Activated CD4-positive, alpha-beta memory T cell treated with anti-CD3 and anti-CD28 coated beads for 36 hours (primary cell): ENCODE measurements around the gene CCR6. TPM values are rescaled to one million over a fixed set of nuclear protein-coding genes. Genes with fewer than 3 reads are reported as not detected.

Experiments used
- CTCF ChIA-PET: fragments of 350-600 bp; sonication (Branson Sonifier 250); formaldehyde crosslinking; loops from one replicate; lab custom pipeline; 2021; ENCODE audit warnings: antibody characterized with exemption, inconsistent platforms; lab: Charles Lee
- POLR2A ChIA-PET: fragments of 350-600 bp; sonication (Branson Sonifier 250); formaldehyde crosslinking; loops from one replicate; lab custom pipeline; 2021; ENCODE audit warnings: antibody characterized with exemption; lab: Charles Lee
- DNase-seq: peaks from one replicate; pipeline ENCODE4 v3.0.0-alpha.2; 2020
- H3K27ac Mint-ChIP-seq: one replicate; pipeline ENCODE4 v1.8.0; 2021; ENCODE audit warnings: mixed read lengths
- H3K27me3 Mint-ChIP-seq: one replicate; pipeline ENCODE4 v1.8.0; 2021; ENCODE audit warnings: mixed read lengths
- H3K36me3 Mint-ChIP-seq: one replicate; pipeline ENCODE4 v1.8.0; 2021; ENCODE audit warnings: mixed read lengths
- H3K4me1 Mint-ChIP-seq: one replicate; pipeline ENCODE4 v1.8.0; 2021; ENCODE audit warnings: low read depth, mixed read lengths
- H3K4me3 Mint-ChIP-seq: one replicate; pipeline ENCODE4 v1.8.0; 2021; ENCODE audit warnings: mild to moderate bottlenecking, mixed read lengths
- H3K9me3 Mint-ChIP-seq: one replicate; pipeline ENCODE4 v1.8.0; 2021; ENCODE audit warnings: mixed read lengths
- intact Hi-C: fragments of 100-400 bp; cut with micrococcal nuclease; formaldehyde crosslinking; loops from one replicate; pipeline ENCODE4 v1.15.1; 2023
- total RNA-seq, 2 experiments: library from RNA; stranded (reverse); gene quantifications; one replicate each; pipeline ENCODE4 v1.2.3, GENCODE V29; 2021

CCR6 gene
- total RNA-seq, 2 experiments from 2014 or later = 5.1 to 7.4 TPM

- Mint-ChIP-seq H3K4me3 (no peak overlapping the region), H3K4me1 (peaks cover 59% of the 10 kb centered on the region), H3K36me3 (peaks cover 5% of the 10 kb centered on the region), H3K27me3 (no peaks in the 10 kb centered on the region), H3K27ac (no peak overlapping the region), H3K9me3 (peaks cover 11% of the 10 kb centered on the region)
- intact Hi-C loops = loop anchor here (5.0 kb wide), 2 partner anchors 44 to 94 kb away; partner anchors contain the start of gene CEP43
- no peak for DNase-seq
- ChIA-PET CTCF (interaction anchor here (0.6 to 1.4 kb wide), 3 partner anchors 30 to 35 kb away, joined by 3 to 4 read pairs (median 3); partner anchors contain the start of gene CCR6), POLR2A (no interaction called here)
Measured at GRCh38 chr6:167091805-167092107, 31.1 kb upstream of the CCR6 start.

DNA sequence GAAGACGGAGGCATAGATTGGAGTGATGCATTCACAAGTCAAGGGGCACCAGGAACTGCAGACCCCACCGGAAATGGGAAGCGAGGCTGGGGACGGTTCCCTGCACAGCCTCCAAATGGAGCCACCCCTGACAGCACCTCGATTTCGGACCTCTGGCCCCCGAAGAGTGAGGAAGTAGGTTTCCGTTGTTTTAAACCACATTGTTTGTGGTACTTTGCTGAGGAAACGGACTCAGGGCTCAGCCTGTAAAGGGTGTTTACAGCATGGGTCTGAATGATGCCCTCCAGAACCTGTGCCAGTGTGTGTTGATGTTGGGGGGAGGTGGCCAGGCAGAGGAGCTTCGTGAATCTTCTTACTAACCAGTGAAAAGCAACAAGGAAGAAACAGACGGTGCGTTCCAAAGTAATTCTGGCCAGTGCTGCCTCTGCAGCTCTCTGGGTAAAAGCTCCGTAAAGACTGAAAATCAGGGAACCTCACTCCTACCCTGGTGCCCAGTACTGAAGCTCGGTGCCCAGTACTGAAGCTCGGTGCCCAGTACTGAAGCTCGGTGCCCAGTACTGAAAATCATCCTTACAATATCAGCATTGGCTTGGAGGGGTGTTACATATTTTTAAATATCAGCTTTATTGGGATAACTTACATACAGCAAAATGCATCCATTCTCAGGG is 30.1 kb upstream of the CCR6 start:
- no peak for DNase-seq
- H3K4me1 Mint-ChIP-seq = peaks cover 59% of the 10 kb centered on the region
- H3K4me3 Mint-ChIP-seq = peak overlapping the region; percentile 55
- no peaks in the 10 kb centered on the region for H3K27me3 Mint-ChIP-seq
- POLR2A ChIA-PET = interaction anchor here (1.0 to 1.1 kb wide), 2 partner anchors 36 to 93 kb away, joined by 3 to 4 read pairs; partner anchors contain the start of gene CEP43
- peaks cover 4% of the 10 kb centered on the region for H3K9me3 Mint-ChIP-seq
- CTCF ChIA-PET = interaction anchor here (1.3 to 2.2 kb wide), 2 partner anchors 12 to 26 kb away, joined by 5 to 8 read pairs; no protein-coding TSS in a partner anchor
- intact Hi-C loops = loop anchor here (5.0 kb wide), 2 partner anchors 46 to 96 kb away; partner anchors contain the start of gene CEP43
- no peak overlapping the region for H3K27ac Mint-ChIP-seq
- no peaks in the 10 kb centered on the region for H3K36me3 Mint-ChIP-seq

- Mint-ChIP-seq H3K4me1 (peaks cover 62% of the 10 kb centered on the region), H3K27ac (peak overlapping the region; percentile 67), H3K9me3 (no peaks in the 10 kb centered on the region), H3K4me3 (peak overlapping the region; percentile 55), H3K36me3 (no peaks in the 10 kb centered on the region), H3K27me3 (no peaks in the 10 kb centered on the region)
- DNase-seq = no peak
- intact Hi-C loops = loop anchor here (5.0 kb wide), 2 partner anchors 46 to 96 kb away; partner anchors contain the start of gene CEP43
- ChIA-PET CTCF (interaction anchor here (1.3 to 2.2 kb wide), 2 partner anchors 13 to 25 kb away, joined by 5 to 8 read pairs; no protein-coding TSS in a partner anchor), POLR2A (interaction anchor here (1.0 to 2.7 kb wide), 6 partner anchors 13 to 94 kb away, joined by 3 to 9 read pairs (median 4); partner anchors contain the start of gene CEP43)
Measured at GRCh38 chr6:167093406-167093921, 29.4 kb upstream of the CCR6 start.

GRCh38 chr6:167093922-167094432 is 28.9 kb upstream of the CCR6 start:
- peak overlapping the region; percentile 67 for H3K27ac Mint-ChIP-seq
- ChIA-PET CTCF (interaction anchor here (0.7 to 2.2 kb wide), 5 partner anchors 14 to 47 kb away, joined by 3 to 8 read pairs (median 5); no protein-coding TSS in a partner anchor), POLR2A (interaction anchor here (0.8 to 2.7 kb wide), 6 partner anchors 14 to 94 kb away, joined by 3 to 9 read pairs (median 4); no protein-coding TSS in a partner anchor)
- no peaks in the 10 kb centered on the region for H3K9me3 Mint-ChIP-seq
- H3K4me3 Mint-ChIP-seq = peak overlapping the region; percentile 55
- peak; percentile 82 for DNase-seq
- intact Hi-C loops = loop anchor here (1.0 to 5.0 kb wide), 3 partner anchors 14 to 97 kb away; partner anchors contain the start of gene CEP43
- H3K36me3 Mint-ChIP-seq = no peaks in the 10 kb centered on the region
- H3K4me1 Mint-ChIP-seq = peaks cover 67% of the 10 kb centered on the region
- no peaks in the 10 kb centered on the region for H3K27me3 Mint-ChIP-seq

- Mint-ChIP-seq H3K27ac (peak overlapping the region; percentile 67), H3K9me3 (no peaks in the 10 kb centered on the region), H3K4me3 (peak overlapping the region; percentile 55), H3K27me3 (no peaks in the 10 kb centered on the region), H3K4me1 (peaks cover 72% of the 10 kb centered on the region), H3K36me3 (no peaks in the 10 kb centered on the region)
- ChIA-PET POLR2A (interaction anchor here (0.8 to 2.7 kb wide), 6 partner anchors 13 to 94 kb away, joined by 3 to 9 read pairs (median 4); no protein-coding TSS in a partner anchor), CTCF (interaction anchor here (0.7 to 2.2 kb wide), 4 partner anchors 14 to 47 kb away, joined by 3 to 8 read pairs (median 6); no protein-coding TSS in a partner anchor)
- no peak for DNase-seq
- intact Hi-C loops = loop anchor here (1.0 to 5.0 kb wide), 3 partner anchors 14 to 97 kb away; partner anchors contain the start of gene CEP43
Measured at GRCh38 chr6:167094436-167094819, 28.5 kb upstream of the CCR6 start.

GRCh38 chr6:167094820-167095637 is 27.9 kb upstream of the CCR6 start:
- H3K4me1 Mint-ChIP-seq = peaks cover 71% of the 10 kb centered on the region
- CTCF ChIA-PET = interaction anchor here (0.6 to 2.2 kb wide), 8 partner anchors 15 to 312 kb away, joined by 3 to 8 read pairs (median 3); partner anchors contain the start of gene CEP43
- H3K27me3 Mint-ChIP-seq = no peaks in the 10 kb centered on the region
- H3K9me3 Mint-ChIP-seq = no peaks in the 10 kb centered on the region
- POLR2A ChIA-PET = interaction anchor here (0.8 to 2.7 kb wide), 4 partner anchors 19 to 95 kb away, joined by 3 to 9 read pairs (median 4); no protein-coding TSS in a partner anchor
- H3K27ac Mint-ChIP-seq = peak overlapping the region; percentile 67
- H3K4me3 Mint-ChIP-seq = no peak overlapping the region
- intact Hi-C loops = loop anchor here (1.0 to 5.0 kb wide), 6 partner anchors 15 to 98 kb away; partner anchors contain the start of gene CEP43
- H3K36me3 Mint-ChIP-seq = no peaks in the 10 kb centered on the region
- peak; percentile 49 for DNase-seq

GRCh38 chr6:167095888-167096287 is 27.0 kb upstream of the CCR6 start:
- POLR2A ChIA-PET = interaction anchor here (0.8 to 2.7 kb wide), 4 partner anchors 18 to 96 kb away, joined by 3 to 9 read pairs (median 4); no protein-coding TSS in a partner anchor
- intact Hi-C loops = loop anchor here (1.0 kb wide), 3 partner anchors 15 to 41 kb away; no protein-coding TSS in a partner anchor
- Mint-ChIP-seq H3K27me3 (no peaks in the 10 kb centered on the region), H3K4me1 (peaks cover 65% of the 10 kb centered on the region), H3K27ac (no peak overlapping the region), H3K4me3 (no peak overlapping the region), H3K9me3 (no peaks in the 10 kb centered on the region), H3K36me3 (no peaks in the 10 kb centered on the region)
- DNase-seq = no peak
- CTCF ChIA-PET = interaction anchor here (1.0 to 1.8 kb wide), 3 partner anchors 16 to 48 kb away, joined by 3 to 8 read pairs (median 3); no protein-coding TSS in a partner anchor

GRCh38 chr6:167096991-167097390 is 25.9 kb upstream of the CCR6 start:
- peaks cover 54% of the 10 kb centered on the region for H3K4me1 Mint-ChIP-seq
- ChIA-PET POLR2A (no interaction called here), CTCF (no interaction called here)
- H3K27ac Mint-ChIP-seq = no peak overlapping the region
- no peak overlapping the region for H3K4me3 Mint-ChIP-seq
- intact Hi-C loops = no loop called here
- no peaks in the 10 kb centered on the region for H3K9me3 Mint-ChIP-seq
- no peaks in the 10 kb centered on the region for H3K27me3 Mint-ChIP-seq
- DNase-seq = no peak
- H3K36me3 Mint-ChIP-seq = no peaks in the 10 kb centered on the region

- H3K36me3 Mint-ChIP-seq = no peaks in the 10 kb centered on the region
- no peak for DNase-seq
- intact Hi-C loops = no loop called here
- H3K9me3 Mint-ChIP-seq = no peaks in the 10 kb centered on the region
- H3K4me1 Mint-ChIP-seq = peaks cover 49% of the 10 kb centered on the region
- ChIA-PET CTCF (interaction anchor here (0.9 kb wide), 1 partner anchor 23 kb away, joined by 3 read pairs; no protein-coding TSS in a partner anchor), POLR2A (interaction anchor here (0.5 to 1.2 kb wide), 2 partner anchors 17 to 20 kb away, joined by 3 read pairs; no protein-coding TSS in a partner anchor)
- H3K4me3 Mint-ChIP-seq = no peak overlapping the region
- no peaks in the 10 kb centered on the region for H3K27me3 Mint-ChIP-seq
- no peak overlapping the region for H3K27ac Mint-ChIP-seq
Measured at GRCh38 chr6:167097770-167098169, 25.1 kb upstream of the CCR6 start.

DNA sequence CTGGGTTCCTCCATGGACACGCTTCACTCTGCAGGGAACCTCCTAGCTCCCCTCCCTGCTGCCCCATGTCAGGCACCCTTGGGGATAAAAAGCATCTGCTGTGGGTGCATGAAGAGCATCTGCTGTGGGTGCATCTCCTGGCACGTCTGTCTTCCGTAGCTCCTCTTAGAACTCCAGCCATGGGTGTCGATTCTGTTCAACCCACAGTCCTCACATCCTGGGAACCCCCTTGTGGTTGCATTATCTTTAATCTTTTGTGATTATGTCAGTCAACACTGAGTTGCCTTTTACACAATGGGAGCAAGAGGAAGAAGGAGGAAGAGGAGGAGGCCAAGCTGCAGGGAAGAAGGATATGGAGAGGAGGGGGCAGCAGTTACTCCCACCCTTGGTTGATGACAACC is 24.1 kb upstream of the CCR6 start:
- no peaks in the 10 kb centered on the region for H3K27me3 Mint-ChIP-seq
- POLR2A ChIA-PET = interaction anchor here (1.2 kb wide), 1 partner anchor 15 kb away, joined by 3 read pairs; no protein-coding TSS in a partner anchor
- DNase-seq = no peak
- peaks cover 51% of the 10 kb centered on the region for H3K4me1 Mint-ChIP-seq
- no peaks in the 10 kb centered on the region for H3K9me3 Mint-ChIP-seq
- no peaks in the 10 kb centered on the region for H3K36me3 Mint-ChIP-seq
- intact Hi-C loops = no loop called here
- H3K27ac Mint-ChIP-seq = peak overlapping the region; percentile 14
- CTCF ChIA-PET = interaction anchor here (0.7 to 1.1 kb wide), 2 partner anchors 20 to 25 kb away, joined by 3 to 4 read pairs; no protein-coding TSS in a partner anchor
- H3K4me3 Mint-ChIP-seq = no peak overlapping the region

GRCh38 chr6:167099707-167100106 is 23.2 kb upstream of the CCR6 start:
- ChIA-PET CTCF (no interaction called here), POLR2A (no interaction called here)
- H3K27ac Mint-ChIP-seq = no peak overlapping the region
- H3K9me3 Mint-ChIP-seq = no peaks in the 10 kb centered on the region
- intact Hi-C loops = no loop called here
- no peak for DNase-seq
- peaks cover 46% of the 10 kb centered on the region for H3K4me1 Mint-ChIP-seq
- no peaks in the 10 kb centered on the region for H3K27me3 Mint-ChIP-seq
- H3K36me3 Mint-ChIP-seq = no peaks in the 10 kb centered on the region
- no peak overlapping the region for H3K4me3 Mint-ChIP-seq
